ENCODE data around the gene LRRC37A. TPM values are rescaled to one million over a fixed set of nuclear protein-coding genes. Genes with fewer than 3 reads are reported as not detected.
A peak's percentile ranks its signal among the peaks of the same experiment; 100 is the strongest.
"Not testable (repeated sequence)": the region's sequence is repeated elsewhere in the genome, so short reads cannot be mapped to it uniquely, and the experiment has no call there.

LRRC37A gene
- total and polyA plus RNA-seq, 9 of the 15 experiments (the other 6 are each of a cell fraction or from before 2014, with no cell fraction given), result 0.14 to 3.1 (median 1.8) TPM

DNA sequence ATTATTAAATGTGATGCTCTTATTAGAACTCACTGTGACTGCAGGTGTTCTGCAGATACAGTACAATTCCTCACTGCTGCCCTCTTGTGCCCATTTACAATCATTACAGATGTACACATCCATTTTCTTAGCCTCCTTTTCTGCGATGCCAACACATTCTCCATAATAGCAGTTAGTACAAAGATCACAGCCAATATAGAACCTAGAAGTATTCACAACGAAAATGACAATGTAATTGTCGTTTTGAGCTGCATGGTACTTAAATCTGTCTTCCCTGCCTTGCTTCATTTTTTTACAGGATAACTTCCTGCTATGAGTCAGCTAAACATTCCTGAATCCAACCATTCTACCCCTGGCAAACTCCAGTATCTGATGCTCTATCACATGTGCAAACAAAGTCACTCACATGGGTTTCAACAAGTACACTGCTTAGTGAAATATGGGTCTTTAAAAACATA lies 8.1 kb upstream of the LRRC37A start (continued):
- TF ChIP-seq, protein P1, sequence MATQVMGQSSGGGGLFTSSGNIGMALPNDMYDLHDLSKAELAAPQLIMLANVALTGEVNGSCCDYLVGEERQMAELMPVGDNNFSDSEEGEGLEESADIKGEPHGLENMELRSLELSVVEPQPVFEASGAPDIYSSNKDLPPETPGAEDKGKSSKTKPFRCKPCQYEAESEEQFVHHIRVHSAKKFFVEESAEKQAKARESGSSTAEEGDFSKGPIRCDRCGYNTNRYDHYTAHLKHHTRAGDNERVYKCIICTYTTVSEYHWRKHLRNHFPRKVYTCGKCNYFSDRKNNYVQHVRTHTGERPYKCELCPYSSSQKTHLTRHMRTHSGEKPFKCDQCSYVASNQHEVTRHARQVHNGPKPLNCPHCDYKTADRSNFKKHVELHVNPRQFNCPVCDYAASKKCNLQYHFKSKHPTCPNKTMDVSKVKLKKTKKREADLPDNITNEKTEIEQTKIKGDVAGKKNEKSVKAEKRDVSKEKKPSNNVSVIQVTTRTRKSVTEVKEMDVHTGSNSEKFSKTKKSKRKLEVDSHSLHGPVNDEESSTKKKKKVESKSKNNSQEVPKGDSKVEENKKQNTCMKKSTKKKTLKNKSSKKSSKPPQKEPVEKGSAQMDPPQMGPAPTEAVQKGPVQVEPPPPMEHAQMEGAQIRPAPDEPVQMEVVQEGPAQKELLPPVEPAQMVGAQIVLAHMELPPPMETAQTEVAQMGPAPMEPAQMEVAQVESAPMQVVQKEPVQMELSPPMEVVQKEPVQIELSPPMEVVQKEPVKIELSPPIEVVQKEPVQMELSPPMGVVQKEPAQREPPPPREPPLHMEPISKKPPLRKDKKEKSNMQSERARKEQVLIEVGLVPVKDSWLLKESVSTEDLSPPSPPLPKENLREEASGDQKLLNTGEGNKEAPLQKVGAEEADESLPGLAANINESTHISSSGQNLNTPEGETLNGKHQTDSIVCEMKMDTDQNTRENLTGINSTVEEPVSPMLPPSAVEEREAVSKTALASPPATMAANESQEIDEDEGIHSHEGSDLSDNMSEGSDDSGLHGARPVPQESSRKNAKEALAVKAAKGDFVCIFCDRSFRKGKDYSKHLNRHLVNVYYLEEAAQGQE (IDR thresholded peaks at IDR 0.05; ENCODE audit: borderline replicate concordance), result peak; percentile 71; the same call in 1 of the 2 replicates
- TF ChIP-seq, protein P1 (CRISPR knock-in tag; IDR thresholded peaks at IDR 0.05; ENCODE audit: low read depth), result not testable (repeated sequence)
- peak in 1 of 2 experiments; percentile 24; a peak in 1 of 4 replicates for TF ChIP-seq MNT (conservative IDR thresholded peaks at IDR 0.05)
- 0 out of 2 replicates have a peak, but pooled peaks have one; percentile 12 for TF ChIP-seq ARID1B (IDR thresholded peaks at IDR 0.05)
- 0 out of 2 replicates have a peak, but pooled peaks have one; percentile 0 for TF ChIP-seq SMAD4 (CRISPR knock-in tag; conservative IDR thresholded peaks at IDR 0.05)
- TF ChIP-seq DACH1 (IDR thresholded peaks at IDR 0.05; ENCODE audit: partially characterized antibody), result peak; percentile 36
- TF ChIP-seq, protein P2, sequence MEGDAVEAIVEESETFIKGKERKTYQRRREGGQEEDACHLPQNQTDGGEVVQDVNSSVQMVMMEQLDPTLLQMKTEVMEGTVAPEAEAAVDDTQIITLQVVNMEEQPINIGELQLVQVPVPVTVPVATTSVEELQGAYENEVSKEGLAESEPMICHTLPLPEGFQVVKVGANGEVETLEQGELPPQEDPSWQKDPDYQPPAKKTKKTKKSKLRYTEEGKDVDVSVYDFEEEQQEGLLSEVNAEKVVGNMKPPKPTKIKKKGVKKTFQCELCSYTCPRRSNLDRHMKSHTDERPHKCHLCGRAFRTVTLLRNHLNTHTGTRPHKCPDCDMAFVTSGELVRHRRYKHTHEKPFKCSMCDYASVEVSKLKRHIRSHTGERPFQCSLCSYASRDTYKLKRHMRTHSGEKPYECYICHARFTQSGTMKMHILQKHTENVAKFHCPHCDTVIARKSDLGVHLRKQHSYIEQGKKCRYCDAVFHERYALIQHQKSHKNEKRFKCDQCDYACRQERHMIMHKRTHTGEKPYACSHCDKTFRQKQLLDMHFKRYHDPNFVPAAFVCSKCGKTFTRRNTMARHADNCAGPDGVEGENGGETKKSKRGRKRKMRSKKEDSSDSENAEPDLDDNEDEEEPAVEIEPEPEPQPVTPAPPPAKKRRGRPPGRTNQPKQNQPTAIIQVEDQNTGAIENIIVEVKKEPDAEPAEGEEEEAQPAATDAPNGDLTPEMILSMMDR (IDR thresholded peaks at IDR 0.05 in 2 of 3, conservative IDR thresholded peaks at IDR 0.05 in 1 of 3; ENCODE audit: insufficient read depth in 2 of 3, low read depth in 1 of 3, low read length in 3 of 3), result peak; percentile 66 to 74 (median 68); a peak in 5 of 6 replicates
- 0 out of 2 replicates have a peak, but pooled peaks have one; percentile 24 for TF ChIP-seq GABPB1 (CRISPR knock-in tag; IDR thresholded peaks at IDR 0.05)
- TF ChIP-seq NFE2 (IDR thresholded peaks at IDR 0.05; ENCODE audit: low read depth), result peak; percentile 64
- TF ChIP-seq L3MBTL2 (IDR thresholded peaks at IDR 0.05), result 0 out of 2 replicates have a peak, but pooled peaks have one; percentile 14
- TF ChIP-seq CTBP1 (IDR thresholded peaks at IDR 0.05; ENCODE audit: borderline replicate concordance), result peak; percentile 69; the same call in 1 of the 2 replicates
- peak; percentile 15 for TF ChIP-seq E2F8 (IDR thresholded peaks at IDR 0.05; ENCODE audit: low read depth, partially characterized antibody)
- peak; percentile 65 to 90 for TF ChIP-seq RAD21 (CRISPR knock-in tag; conservative IDR thresholded peaks at IDR 0.05 in 1 of 2, IDR thresholded peaks at IDR 0.05 in 1 of 2)

Measured in K562 (cell line).